ENCODE data around the gene GPR65.

Gene GPR65

GRCh38 chr14:88026890-88027289 lies 22.0 kb downstream of the GPR65 start:
- Histone ChIP-seq H3K36me3 (ENCODE audit: control insufficient read depth, insufficient read depth, low read length) (no peaks in the 10 kb centered on the region), H3K9me3 (ENCODE audit: control insufficient read depth, insufficient read depth, low read length) (no peaks in the 10 kb centered on the region), H3K27me3 (ENCODE audit: control insufficient read depth, insufficient read depth, low read length) (no peaks in the 10 kb centered on the region), H3K4me1 (ENCODE audit: control insufficient read depth, insufficient read depth, low read length) (peaks cover 4% of the 10 kb centered on the region), H3K9ac (ENCODE audit: low read depth, low read length) (no peak overlapping the region), H3K4me3 (ENCODE audit: low read depth, low read length) (no peak overlapping the region)

DNA sequence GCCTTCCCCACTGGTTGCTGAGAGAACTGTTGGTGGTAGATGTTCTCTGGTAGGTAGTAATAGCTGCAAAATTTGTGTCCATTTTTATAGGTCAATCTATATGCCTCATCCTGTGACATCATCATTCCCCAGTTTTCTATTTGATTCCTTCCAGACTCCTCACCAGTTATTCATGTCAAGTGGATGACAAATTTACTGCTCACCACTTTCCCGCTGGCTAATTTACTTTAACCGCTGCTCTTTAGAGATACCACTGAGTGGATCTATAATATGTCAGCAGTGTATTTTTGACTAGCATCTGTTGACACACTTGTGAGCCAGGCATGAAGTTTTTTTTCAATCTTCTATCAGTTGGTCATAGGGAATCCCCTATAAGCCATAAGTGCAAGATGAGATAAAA lies 24.6 kb downstream of the GPR65 start:
- Histone ChIP-seq H3K36me3 (ENCODE audit: control insufficient read depth, insufficient read depth, low read length) (no peaks in the 10 kb centered on the region), H3K9ac (ENCODE audit: low read depth, low read length) (no peak overlapping the region), H3K9me3 (ENCODE audit: control insufficient read depth, insufficient read depth, low read length) (no peaks in the 10 kb centered on the region), H3K27me3 (ENCODE audit: control insufficient read depth, insufficient read depth, low read length) (no peaks in the 10 kb centered on the region), H3K4me1 (ENCODE audit: control insufficient read depth, insufficient read depth, low read length) (no peaks in the 10 kb centered on the region), H3K4me3 (ENCODE audit: low read depth, low read length) (no peak overlapping the region)

DNA sequence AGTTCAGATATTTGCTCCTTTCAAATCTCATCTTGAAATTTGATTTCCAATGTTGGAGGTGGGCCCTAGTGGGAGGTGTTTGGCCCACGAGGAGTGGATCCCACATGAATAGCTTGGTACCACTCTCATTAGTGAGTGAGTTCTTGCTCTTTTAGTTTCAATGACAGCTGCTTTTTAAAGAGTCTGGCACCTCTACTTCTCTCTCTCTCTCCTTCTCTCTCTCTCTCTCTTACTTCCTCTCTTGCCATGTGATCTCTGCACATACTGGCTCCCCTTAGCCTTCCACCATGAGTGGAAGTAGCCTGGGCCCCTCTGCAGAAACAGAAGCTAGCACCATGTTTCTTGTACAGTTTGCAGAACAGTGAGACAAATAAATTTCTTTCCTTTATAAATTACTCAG lies 25.1 kb downstream of the GPR65 start:
- H3K4me1 ChIP-seq (ENCODE audit: control insufficient read depth, insufficient read depth, low read length) = no peaks in the 10 kb centered on the region

DNA sequence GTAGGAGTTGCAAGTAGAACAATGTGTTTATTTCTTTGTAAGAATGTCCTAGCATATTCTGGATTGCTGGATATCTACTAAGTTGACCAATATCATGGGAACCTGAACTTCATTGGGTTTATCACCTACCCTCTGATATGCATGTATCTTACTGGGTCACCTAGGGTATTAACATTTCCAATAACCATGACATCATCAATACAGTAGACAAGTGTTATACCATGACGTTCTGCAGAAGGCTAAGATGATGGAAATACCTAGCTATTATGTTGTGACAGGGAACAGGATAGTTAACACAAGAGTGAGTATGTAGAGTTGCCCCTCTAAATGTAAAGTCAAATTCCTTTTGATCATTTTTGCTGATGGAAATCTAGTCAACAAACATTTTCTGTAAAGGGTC lies 26.0 kb downstream of the GPR65 start:
- no peaks in the 10 kb centered on the region for H3K4me1 ChIP-seq (ENCODE audit: control insufficient read depth, insufficient read depth, low read length)
- no peaks in the 10 kb centered on the region for H3K9me3 ChIP-seq (ENCODE audit: control insufficient read depth, insufficient read depth, low read length)
- no peaks in the 10 kb centered on the region for H3K27me3 ChIP-seq (ENCODE audit: control insufficient read depth, insufficient read depth, low read length)
- no peak overlapping the region for H3K4me3 ChIP-seq (ENCODE audit: low read depth, low read length)
- H3K36me3 ChIP-seq (ENCODE audit: control insufficient read depth, insufficient read depth, low read length) = no peaks in the 10 kb centered on the region
- H3K9ac ChIP-seq (ENCODE audit: low read depth, low read length) = no peak overlapping the region

More for the DNA sequence above, 25.1 kb downstream of the GPR65 start:
- Histone ChIP-seq H3K9ac (ENCODE audit: low read depth, low read length) (no peak overlapping the region), H3K4me3 (ENCODE audit: low read depth, low read length) (no peak overlapping the region), H3K27me3 (ENCODE audit: control insufficient read depth, insufficient read depth, low read length) (no peaks in the 10 kb centered on the region), H3K9me3 (ENCODE audit: control insufficient read depth, insufficient read depth, low read length) (no peaks in the 10 kb centered on the region), H3K36me3 (ENCODE audit: control insufficient read depth, insufficient read depth, low read length) (no peaks in the 10 kb centered on the region)

GRCh38 chr14:88032373-88032772 lies 27.4 kb downstream of the GPR65 start:
- H3K9me3 ChIP-seq (ENCODE audit: control insufficient read depth, insufficient read depth, low read length) = no peaks in the 10 kb centered on the region
- no peak overlapping the region for H3K4me3 ChIP-seq (ENCODE audit: low read depth, low read length)
- no peaks in the 10 kb centered on the region for H3K36me3 ChIP-seq (ENCODE audit: control insufficient read depth, insufficient read depth, low read length)
- H3K4me1 ChIP-seq (ENCODE audit: control insufficient read depth, insufficient read depth, low read length) = no peaks in the 10 kb centered on the region
- no peaks in the 10 kb centered on the region for H3K27me3 ChIP-seq (ENCODE audit: control insufficient read depth, insufficient read depth, low read length)
- H3K9ac ChIP-seq (ENCODE audit: low read depth, low read length) = no peak overlapping the region

GRCh38 chr14:88034076-88034475 lies 29.1 kb downstream of the GPR65 start:
- Histone ChIP-seq H3K36me3 (ENCODE audit: control insufficient read depth, insufficient read depth, low read length) (no peaks in the 10 kb centered on the region), H3K4me3 (ENCODE audit: low read depth, low read length) (no peak overlapping the region), H3K4me1 (ENCODE audit: control insufficient read depth, insufficient read depth, low read length) (no peaks in the 10 kb centered on the region)

DNA sequence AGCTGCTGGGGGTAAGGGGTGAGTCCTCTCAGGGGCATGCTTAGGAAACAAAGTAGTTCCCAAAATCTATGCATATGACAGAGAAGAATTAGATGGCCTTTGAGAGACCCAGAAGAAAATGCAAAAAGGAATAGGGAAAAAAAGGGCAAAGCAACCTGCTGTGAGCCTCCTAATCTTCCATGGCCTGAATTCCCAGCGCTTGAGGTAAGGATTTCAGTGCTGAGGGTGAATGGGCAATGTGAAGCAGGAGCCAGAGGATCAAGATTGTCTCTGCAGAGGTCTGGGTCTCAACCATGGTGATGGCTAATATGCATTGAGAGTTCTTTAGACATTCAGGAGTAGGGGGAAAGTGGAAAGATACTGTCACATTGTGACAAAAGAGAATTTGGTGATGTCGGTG lies 31.5 kb downstream of the GPR65 start:
- H3K9ac ChIP-seq (ENCODE audit: low read depth, low read length) = no peak overlapping the region
- no peaks in the 10 kb centered on the region for H3K4me1 ChIP-seq (ENCODE audit: control insufficient read depth, insufficient read depth, low read length)
- no peaks in the 10 kb centered on the region for H3K27me3 ChIP-seq (ENCODE audit: control insufficient read depth, insufficient read depth, low read length)
- no peaks in the 10 kb centered on the region for H3K36me3 ChIP-seq (ENCODE audit: control insufficient read depth, insufficient read depth, low read length)
- H3K9me3 ChIP-seq (ENCODE audit: control insufficient read depth, insufficient read depth, low read length) = no peaks in the 10 kb centered on the region
- no peak overlapping the region for H3K4me3 ChIP-seq (ENCODE audit: low read depth, low read length)

More at GRCh38 chr14:88034076-88034475, 29.1 kb downstream of the GPR65 start:
- Histone ChIP-seq H3K9ac (ENCODE audit: low read depth, low read length) (no peak overlapping the region), H3K27me3 (ENCODE audit: control insufficient read depth, insufficient read depth, low read length) (no peaks in the 10 kb centered on the region), H3K9me3 (ENCODE audit: control insufficient read depth, insufficient read depth, low read length) (no peaks in the 10 kb centered on the region)

GRCh38 chr14:88037325-88037724 lies 32.4 kb downstream of the GPR65 start:
- Histone ChIP-seq H3K4me1 (ENCODE audit: control insufficient read depth, insufficient read depth, low read length) (no peaks in the 10 kb centered on the region), H3K36me3 (ENCODE audit: control insufficient read depth, insufficient read depth, low read length) (no peaks in the 10 kb centered on the region), H3K9ac (ENCODE audit: low read depth, low read length) (no peak overlapping the region), H3K9me3 (ENCODE audit: control insufficient read depth, insufficient read depth, low read length) (no peaks in the 10 kb centered on the region), H3K4me3 (ENCODE audit: low read depth, low read length) (no peak overlapping the region), H3K27me3 (ENCODE audit: control insufficient read depth, insufficient read depth, low read length) (no peaks in the 10 kb centered on the region)

DNA sequence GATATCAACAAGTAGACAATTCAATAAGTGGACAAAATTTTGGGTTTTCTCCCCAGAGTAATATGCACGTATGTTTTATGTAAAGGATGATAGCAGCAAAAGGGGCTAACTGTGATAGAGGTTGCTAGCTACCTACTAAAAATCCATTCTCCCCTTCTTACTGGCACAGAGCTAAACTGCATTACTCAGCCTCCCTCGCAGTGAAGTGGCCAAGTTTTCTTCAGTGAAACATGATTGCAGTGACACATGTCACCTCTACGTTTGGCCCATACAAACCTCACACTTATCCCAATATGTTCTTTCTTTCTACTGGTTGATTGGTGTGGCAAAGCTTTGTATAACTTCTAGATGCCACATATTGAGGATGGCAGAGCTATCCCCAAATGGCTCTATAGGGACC lies 34.3 kb downstream of the GPR65 start:
- Histone ChIP-seq H3K4me3 (ENCODE audit: low read depth, low read length) (no peak overlapping the region), H3K9ac (ENCODE audit: low read depth, low read length) (no peak overlapping the region), H3K36me3 (ENCODE audit: control insufficient read depth, insufficient read depth, low read length) (no peaks in the 10 kb centered on the region), H3K4me1 (ENCODE audit: control insufficient read depth, insufficient read depth, low read length) (no peaks in the 10 kb centered on the region), H3K27me3 (ENCODE audit: control insufficient read depth, insufficient read depth, low read length) (no peaks in the 10 kb centered on the region), H3K9me3 (ENCODE audit: control insufficient read depth, insufficient read depth, low read length) (no peaks in the 10 kb centered on the region)

DNA sequence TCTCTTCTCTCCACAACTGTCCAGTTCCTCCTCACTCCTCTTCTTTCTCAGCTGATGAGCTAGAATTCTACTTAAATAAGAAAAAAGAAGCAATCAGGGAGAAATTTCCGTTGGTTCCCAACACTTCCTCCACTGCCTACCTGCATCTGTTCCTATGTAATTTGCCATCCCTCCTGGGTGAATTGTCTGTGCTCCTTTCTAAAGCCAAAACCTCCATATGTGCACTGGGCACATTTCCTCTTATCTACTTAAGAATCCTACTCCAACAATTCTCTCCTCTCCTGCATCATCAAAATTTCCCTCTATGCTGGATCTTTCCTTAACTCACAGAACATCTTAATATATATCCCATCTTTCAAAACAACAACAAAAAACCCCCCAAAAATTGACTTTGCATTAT lies 35.2 kb downstream of the GPR65 start:
- Histone ChIP-seq H3K9ac (ENCODE audit: low read depth, low read length) (no peak overlapping the region), H3K27me3 (ENCODE audit: control insufficient read depth, insufficient read depth, low read length) (no peaks in the 10 kb centered on the region), H3K4me3 (ENCODE audit: low read depth, low read length) (no peak overlapping the region), H3K9me3 (ENCODE audit: control insufficient read depth, insufficient read depth, low read length) (no peaks in the 10 kb centered on the region), H3K36me3 (ENCODE audit: control insufficient read depth, insufficient read depth, low read length) (no peaks in the 10 kb centered on the region), H3K4me1 (ENCODE audit: control insufficient read depth, insufficient read depth, low read length) (no peaks in the 10 kb centered on the region)

- no peak overlapping the region for H3K4me3 ChIP-seq (ENCODE audit: low read depth, low read length)
- no peak overlapping the region for H3K9ac ChIP-seq (ENCODE audit: low read depth, low read length)
- no peaks in the 10 kb centered on the region for H3K4me1 ChIP-seq (ENCODE audit: control insufficient read depth, insufficient read depth, low read length)
Observed at GRCh38 chr14:88043529-88044443, 38.9 kb downstream of the GPR65 start.

GRCh38 chr14:88044444-88044758 lies 39.5 kb downstream of the GPR65 start:
- Histone ChIP-seq H3K9me3 (ENCODE audit: control insufficient read depth, insufficient read depth, low read length) (no peaks in the 10 kb centered on the region), H3K4me1 (ENCODE audit: control insufficient read depth, insufficient read depth, low read length) (no peaks in the 10 kb centered on the region), H3K27me3 (ENCODE audit: control insufficient read depth, insufficient read depth, low read length) (no peaks in the 10 kb centered on the region), H3K36me3 (ENCODE audit: control insufficient read depth, insufficient read depth, low read length) (no peaks in the 10 kb centered on the region), H3K4me3 (ENCODE audit: low read depth, low read length) (no peak overlapping the region), H3K9ac (ENCODE audit: low read depth, low read length) (no peak overlapping the region)

More at GRCh38 chr14:88043529-88044443, 38.9 kb downstream of the GPR65 start:
- H3K36me3 ChIP-seq (ENCODE audit: control insufficient read depth, insufficient read depth, low read length) = no peaks in the 10 kb centered on the region
- H3K27me3 ChIP-seq (ENCODE audit: control insufficient read depth, insufficient read depth, low read length) = no peaks in the 10 kb centered on the region
- no peaks in the 10 kb centered on the region for H3K9me3 ChIP-seq (ENCODE audit: control insufficient read depth, insufficient read depth, low read length)
